GM12878 (cell line): Measurements from ENCODE around the gene CREBBP. TPM values are rescaled to one million over a fixed set of nuclear protein-coding genes. Genes with fewer than 3 reads are reported as not detected.

Source experiments
- ATAC-seq: fragments of 200-7000 bp; cut with Tn5 transposase; 3 replicates; pipeline ENCODE4 v1.9.1; 2020; ENCODE audit warnings: mild to moderate bottlenecking, moderate library complexity
- BruUV-seq: library from RNA; stranded (reverse); fragments of 400-500 nt; replicated peaks from 2 replicates; lab custom pipeline; 2021; lab: Mats Ljungman, UMichigan
- CTCF ChIA-PET: fragments of 300-600 bp; sonication (Branson Sonifier 250); formaldehyde crosslinking; extraction: SDS; loops from one replicate; lab custom pipeline; 2021; ENCODE audit warnings: inconsistent platforms; lab: Yijun Ruan, JAX
- POLR2A ChIA-PET: fragments of 350-600 bp; formaldehyde crosslinking; extraction: SDS; loops from one replicate; lab custom pipeline; 2021; ENCODE audit warnings: inconsistent platforms; lab: Charles Lee
- RAD21 ChIA-PET: fragments of 300-600 bp; sonication (Branson Sonifier 250); formaldehyde crosslinking; loops from one replicate; lab custom pipeline; 2023; ENCODE audit warnings: antibody characterized with exemption; ENCODE audit not compliant: unreplicated experiment; lab: Charles Lee
- SMC1A ChIA-PET: fragments of 300-600 bp; sonication (Branson Sonifier 250); formaldehyde crosslinking; loops from one replicate; lab custom pipeline; 2023; ENCODE audit not compliant: unreplicated experiment, uncharacterized antibody; lab: Charles Lee
- DNase-seq: peaks from one replicate; pipeline ENCODE4 v3.0.0-alpha.2; 2011; ENCODE audit warnings: low read depth, low spot score
- FAIRE-seq: peaks from 3 replicates; lab custom pipeline; 2011; peaks lifted over from hg19 to GRCh38; lab: Jason Lieb, UNC
- H2AFZ ChIP-seq: 2 replicates; pipeline ENCODE4 v1.6.0; 2011; ENCODE audit warnings: low read depth, low read length, control low read depth; ENCODE audit not compliant: control insufficient read depth
- H3K27ac ChIP-seq: 2 replicates; pipeline ENCODE4 v1.5.1; 2011; ENCODE audit warnings: control low read depth; ENCODE audit not compliant: control insufficient read depth, insufficient read depth
- H3K27me3 ChIP-seq, 2 experiments: replicated peaks in 1 of 2; 2 replicates each; pipeline versions ENCODE4 v1.6.0 to v1.6.1; 2011; ENCODE audit warnings: low read length in 1 of 2; ENCODE audit not compliant: control insufficient read depth in 2 of 2, insufficient read depth in 2 of 2
- H3K36me3 ChIP-seq, 2 experiments: 2 replicates each; pipeline ENCODE4 v1.5.1; 2011; ENCODE audit warnings: low read length in 1 of 2; ENCODE audit not compliant: control insufficient read depth in 2 of 2, insufficient read depth in 2 of 2
- H3K4me1 ChIP-seq: 2 replicates; pipeline ENCODE4 v1.6.1; 2011; ENCODE audit warnings: mild to moderate bottlenecking, low read length, moderate library complexity, mixed read lengths; ENCODE audit not compliant: control insufficient read depth, insufficient read depth
- H3K4me2 ChIP-seq: 2 replicates; pipeline ENCODE4 v1.6.0; 2011; ENCODE audit warnings: control low read depth; ENCODE audit not compliant: control insufficient read depth, insufficient read depth
- H3K4me3 ChIP-seq: fragments of 200-600 bp; sonication (generic); 2 replicates; pipeline ENCODE4 v1.5.1; 2016
- H3K79me2 ChIP-seq: 2 replicates; pipeline ENCODE4 v1.6.0; 2011; ENCODE audit warnings: low read length; ENCODE audit not compliant: control insufficient read depth, insufficient read depth
- H3K9ac ChIP-seq: 2 replicates; pipeline ENCODE4 v1.8.0; 2011; ENCODE audit warnings: low read length, control low read depth, mixed read lengths; ENCODE audit not compliant: control insufficient read depth, insufficient read depth
- H3K9me3 ChIP-seq: replicated peaks from 3 replicates; pipeline ENCODE4 v1.5.1; 2011; ENCODE audit warnings: mild to moderate bottlenecking, low read length; ENCODE audit not compliant: control insufficient read depth, insufficient read depth
- H4K20me1 ChIP-seq: 2 replicates; pipeline ENCODE4 v1.6.0; 2011; ENCODE audit not compliant: control insufficient read depth, insufficient read depth
- CEBPB ChIP-seq, 2 experiments: fragments of 150-350 bp in 1 of 2; IDR thresholded peaks; 2 replicates each; pipeline ENCODE4 v1.6.1; 2012 to 2014; ENCODE audit warnings: low read depth in 2 of 2, low read length in 2 of 2, borderline replicate concordance in 1 of 2, inconsistent platforms in 1 of 2
- CHD4 ChIP-seq: fragments of 200-600 bp; sonication (generic); IDR thresholded peaks from 2 replicates; pipeline ENCODE4 v1.6.1; 2016; ENCODE audit warnings: mild to moderate bottlenecking
- ESRRA ChIP-seq: IDR thresholded peaks from 2 replicates; pipeline ENCODE4 v1.6.1; 2012; ENCODE audit warnings: mild to moderate bottlenecking, low read length, improper control_type of control experiment
- GATAD2B ChIP-seq: fragments of 450-650 bp; conservative IDR thresholded peaks from 2 replicates; pipeline ENCODE4 v1.6.1; 2017; ENCODE audit warnings: low read depth, mild to moderate bottlenecking, moderate library complexity
- HDAC6 ChIP-seq: fragments of 200-600 bp; sonication (generic); IDR thresholded peaks from one replicate; pipeline ENCODE4 v1.8.0; 2017; ENCODE audit warnings: antibody characterized with exemption; ENCODE audit not compliant: unreplicated experiment
- KLF5 ChIP-seq: fragments of 450-650 bp; IDR thresholded peaks from 2 replicates; pipeline ENCODE4 v1.6.1; 2014; ENCODE audit warnings: mild to moderate bottlenecking; ENCODE audit not compliant: partially characterized antibody
- ZSCAN29 ChIP-seq: fragments of 450-650 bp; IDR thresholded peaks from 2 replicates; pipeline ENCODE4 v1.6.1; 2017; ENCODE audit warnings: mild to moderate bottlenecking, moderate library complexity
- WGBS: methylation state at CpG from one replicate; pipeline ENCODE4 v1.1.6; 2016; ENCODE audit warnings: low lambda C conversion rate; ENCODE audit not compliant: insufficient replicate concordance, insufficient coverage; ENCODE audit errors: missing lambda C conversion rate; 5-methylcytosine and 5-hydroxymethylcytosine counted together
- in situ Hi-C: fragments of 300-500 bp; cut with MboI; formaldehyde crosslinking; loops from 9 replicates; pipeline ENCODE4 v1.14.3; 2018; ENCODE audit warnings: mixed read lengths
- intact Hi-C: fragments of 100-400 bp; cut with micrococcal nuclease; formaldehyde crosslinking; loops from one replicate; pipeline ENCODE4 v1.14.2; 2022; ENCODE audit not compliant: unreplicated experiment
- polyA plus RNA-seq, 11 experiments: library from polyadenylated mRNA; depleted of rRNA in 4 of 11; unstranded in 6 of 11; stranded (reverse) in 5 of 11; fragments of >200 nt; fragmentation: Nextera tagmentation in 4 of 11; fragmentation: Illumina TruSeq in 1 of 11; extraction: Ambion mirVana in 4 of 11; extraction: Trizol in 1 of 11; gene quantifications; 1 replicate in 1 of 11; 2 replicates in 10 of 11; pipeline versions ENCODE4 v1.2.1 to v1.2.3, GENCODE V29; 2011 to 2016; ENCODE audit warnings: inconsistent platforms in 2 of 11, missing spikeins in 2 of 11, low read depth in 1 of 11
- total RNA-seq, 4 experiments: library from RNA; depleted of rRNA in 3 of 4; stranded (reverse); fragments of >200 nt in 3 of 4; fragmentation: Illumina TruSeq in 1 of 4; extraction: Trizol in 1 of 4; gene quantifications; 2 replicates each; pipeline versions ENCODE4 v1.2.1 to v1.2.3, GENCODE V29; 2013 to 2021
- TF ChIP-seq, protein P1 (sequence below): IDR thresholded peaks from 2 replicates; pipeline ENCODE4 v1.6.1; 2011; ENCODE audit warnings: mild to moderate bottlenecking, low read depth, low read length, moderate library complexity; ENCODE audit not compliant: insufficient replicate concordance
- TF ChIP-seq, protein P2 (sequence below): fragments of 450-650 bp; conservative IDR thresholded peaks from 2 replicates; pipeline ENCODE4 v1.6.1; 2017; ENCODE audit warnings: mild to moderate bottlenecking, moderate library complexity
- TF ChIP-seq, protein P3 (sequence below): IDR thresholded peaks from 2 replicates; pipeline ENCODE4 v1.6.1; 2012; ENCODE audit warnings: mild to moderate bottlenecking, low read depth, low read length
- TF ChIP-seq, protein P4 (sequence below): fragments of 450-650 bp; IDR thresholded peaks from 2 replicates; pipeline ENCODE4 v1.6.1; 2018; ENCODE audit warnings: borderline replicate concordance, mild to moderate bottlenecking; ENCODE audit not compliant: partially characterized antibody
- TF ChIP-seq, protein P5 (sequence below): fragments of 450-650 bp; IDR thresholded peaks from 2 replicates; pipeline ENCODE4 v1.6.1; 2016; ENCODE audit warnings: mild to moderate bottlenecking

Gene CREBBP
- total and polyA plus RNA-seq, 10 of the 15 experiments (the other 5 are each of a cell fraction or from before 2014, with no cell fraction given) = 3.4 to 32.7 (median 7.9) TPM

DNA sequence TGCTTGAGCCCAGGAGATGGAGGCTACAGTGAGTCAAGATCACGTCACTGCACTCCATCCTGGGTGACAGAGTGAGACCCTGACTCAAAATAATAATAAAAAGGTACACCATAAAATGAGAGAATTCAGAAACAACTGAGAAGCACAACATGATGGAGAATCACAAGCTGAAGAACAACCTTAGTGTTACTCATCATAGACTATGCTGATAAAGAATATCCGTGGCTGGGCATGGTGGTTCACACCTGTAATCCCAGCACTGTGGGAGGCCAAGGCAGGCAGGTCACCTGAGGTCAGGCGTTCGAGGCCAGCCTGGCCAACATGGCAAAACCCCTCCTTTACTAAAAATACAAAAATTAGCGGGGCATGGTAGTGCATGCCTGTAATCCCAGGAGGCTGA lies 16.0 kb downstream of the CREBBP start:
- Histone ChIP-seq H3K36me3 (no peaks in the 10 kb centered on the region; a peak in 1 of 4 replicates), H3K4me1 (peaks cover 30% of the 10 kb centered on the region), H2AFZ (no peak overlapping the region), H3K9ac (no peak overlapping the region), H3K27ac (no peak overlapping the region), H3K79me2 (peaks cover 90% of the 10 kb centered on the region), H4K20me1 (peaks cover 8% of the 10 kb centered on the region), H3K27me3 (no peaks in the 10 kb centered on the region), H3K9me3 (no peaks in the 10 kb centered on the region), H3K4me3 (no peak overlapping the region), H3K4me2 (no peak overlapping the region)
- DNase-seq (no peak), ATAC-seq (no peak), FAIRE-seq (no peak)
- SMC1A ChIA-PET = interaction anchor here (1.2 to 13.4 kb wide), 2 partner anchors 12 to 83 kb away, joined by 3 to 160 read pairs; no protein-coding TSS in a partner anchor
- POLR2A ChIA-PET = interaction anchor here (0.6 kb wide), 1 partner anchor 12 kb away, joined by 4 read pairs; no protein-coding TSS in a partner anchor
- CTCF ChIA-PET = interaction anchor here (6.2 kb wide), 1 partner anchor 12 kb away, joined by 35 read pairs; no protein-coding TSS in a partner anchor
- RAD21 ChIA-PET = no interaction called here
- WGBS = 84% methylated on average over 5 of the region's 5 CpGs
- BruUV-seq = no TSS peak
- intact Hi-C loops (loop anchor here (5.0 kb wide), 1 partner anchor 77 kb away; no protein-coding TSS in a partner anchor), in situ Hi-C loops (no loop called here)
- no peak for TF ChIP-seq ZSCAN29
- no peak for TF ChIP-seq GATAD2B
- TF ChIP-seq, protein P1, sequence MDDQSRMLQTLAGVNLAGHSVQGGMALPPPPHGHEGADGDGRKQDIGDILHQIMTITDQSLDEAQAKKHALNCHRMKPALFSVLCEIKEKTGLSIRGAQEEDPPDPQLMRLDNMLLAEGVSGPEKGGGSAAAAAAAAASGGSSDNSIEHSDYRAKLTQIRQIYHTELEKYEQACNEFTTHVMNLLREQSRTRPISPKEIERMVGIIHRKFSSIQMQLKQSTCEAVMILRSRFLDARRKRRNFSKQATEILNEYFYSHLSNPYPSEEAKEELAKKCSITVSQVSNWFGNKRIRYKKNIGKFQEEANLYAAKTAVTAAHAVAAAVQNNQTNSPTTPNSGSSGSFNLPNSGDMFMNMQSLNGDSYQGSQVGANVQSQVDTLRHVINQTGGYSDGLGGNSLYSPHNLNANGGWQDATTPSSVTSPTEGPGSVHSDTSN = no peak
- no peak for TF ChIP-seq KLF5
- TF ChIP-seq CEBPB (IDR thresholded peaks at IDR 0.05; ENCODE audit: borderline replicate concordance in 1 of 2, low read depth in 2 of 2, low read length in 2 of 2) = no peak
- no peak for TF ChIP-seq HDAC6
- TF ChIP-seq, protein P2, sequence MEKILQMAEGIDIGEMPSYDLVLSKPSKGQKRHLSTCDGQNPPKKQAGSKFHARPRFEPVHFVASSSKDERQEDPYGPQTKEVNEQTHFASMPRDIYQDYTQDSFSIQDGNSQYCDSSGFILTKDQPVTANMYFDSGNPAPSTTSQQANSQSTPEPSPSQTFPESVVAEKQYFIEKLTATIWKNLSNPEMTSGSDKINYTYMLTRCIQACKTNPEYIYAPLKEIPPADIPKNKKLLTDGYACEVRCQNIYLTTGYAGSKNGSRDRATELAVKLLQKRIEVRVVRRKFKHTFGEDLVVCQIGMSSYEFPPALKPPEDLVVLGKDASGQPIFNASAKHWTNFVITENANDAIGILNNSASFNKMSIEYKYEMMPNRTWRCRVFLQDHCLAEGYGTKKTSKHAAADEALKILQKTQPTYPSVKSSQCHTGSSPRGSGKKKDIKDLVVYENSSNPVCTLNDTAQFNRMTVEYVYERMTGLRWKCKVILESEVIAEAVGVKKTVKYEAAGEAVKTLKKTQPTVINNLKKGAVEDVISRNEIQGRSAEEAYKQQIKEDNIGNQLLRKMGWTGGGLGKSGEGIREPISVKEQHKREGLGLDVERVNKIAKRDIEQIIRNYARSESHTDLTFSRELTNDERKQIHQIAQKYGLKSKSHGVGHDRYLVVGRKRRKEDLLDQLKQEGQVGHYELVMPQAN = no peak
- no peak for TF ChIP-seq ESRRA
- TF ChIP-seq, protein P3, sequence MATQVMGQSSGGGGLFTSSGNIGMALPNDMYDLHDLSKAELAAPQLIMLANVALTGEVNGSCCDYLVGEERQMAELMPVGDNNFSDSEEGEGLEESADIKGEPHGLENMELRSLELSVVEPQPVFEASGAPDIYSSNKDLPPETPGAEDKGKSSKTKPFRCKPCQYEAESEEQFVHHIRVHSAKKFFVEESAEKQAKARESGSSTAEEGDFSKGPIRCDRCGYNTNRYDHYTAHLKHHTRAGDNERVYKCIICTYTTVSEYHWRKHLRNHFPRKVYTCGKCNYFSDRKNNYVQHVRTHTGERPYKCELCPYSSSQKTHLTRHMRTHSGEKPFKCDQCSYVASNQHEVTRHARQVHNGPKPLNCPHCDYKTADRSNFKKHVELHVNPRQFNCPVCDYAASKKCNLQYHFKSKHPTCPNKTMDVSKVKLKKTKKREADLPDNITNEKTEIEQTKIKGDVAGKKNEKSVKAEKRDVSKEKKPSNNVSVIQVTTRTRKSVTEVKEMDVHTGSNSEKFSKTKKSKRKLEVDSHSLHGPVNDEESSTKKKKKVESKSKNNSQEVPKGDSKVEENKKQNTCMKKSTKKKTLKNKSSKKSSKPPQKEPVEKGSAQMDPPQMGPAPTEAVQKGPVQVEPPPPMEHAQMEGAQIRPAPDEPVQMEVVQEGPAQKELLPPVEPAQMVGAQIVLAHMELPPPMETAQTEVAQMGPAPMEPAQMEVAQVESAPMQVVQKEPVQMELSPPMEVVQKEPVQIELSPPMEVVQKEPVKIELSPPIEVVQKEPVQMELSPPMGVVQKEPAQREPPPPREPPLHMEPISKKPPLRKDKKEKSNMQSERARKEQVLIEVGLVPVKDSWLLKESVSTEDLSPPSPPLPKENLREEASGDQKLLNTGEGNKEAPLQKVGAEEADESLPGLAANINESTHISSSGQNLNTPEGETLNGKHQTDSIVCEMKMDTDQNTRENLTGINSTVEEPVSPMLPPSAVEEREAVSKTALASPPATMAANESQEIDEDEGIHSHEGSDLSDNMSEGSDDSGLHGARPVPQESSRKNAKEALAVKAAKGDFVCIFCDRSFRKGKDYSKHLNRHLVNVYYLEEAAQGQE = no peak
- TF ChIP-seq, protein P4, sequence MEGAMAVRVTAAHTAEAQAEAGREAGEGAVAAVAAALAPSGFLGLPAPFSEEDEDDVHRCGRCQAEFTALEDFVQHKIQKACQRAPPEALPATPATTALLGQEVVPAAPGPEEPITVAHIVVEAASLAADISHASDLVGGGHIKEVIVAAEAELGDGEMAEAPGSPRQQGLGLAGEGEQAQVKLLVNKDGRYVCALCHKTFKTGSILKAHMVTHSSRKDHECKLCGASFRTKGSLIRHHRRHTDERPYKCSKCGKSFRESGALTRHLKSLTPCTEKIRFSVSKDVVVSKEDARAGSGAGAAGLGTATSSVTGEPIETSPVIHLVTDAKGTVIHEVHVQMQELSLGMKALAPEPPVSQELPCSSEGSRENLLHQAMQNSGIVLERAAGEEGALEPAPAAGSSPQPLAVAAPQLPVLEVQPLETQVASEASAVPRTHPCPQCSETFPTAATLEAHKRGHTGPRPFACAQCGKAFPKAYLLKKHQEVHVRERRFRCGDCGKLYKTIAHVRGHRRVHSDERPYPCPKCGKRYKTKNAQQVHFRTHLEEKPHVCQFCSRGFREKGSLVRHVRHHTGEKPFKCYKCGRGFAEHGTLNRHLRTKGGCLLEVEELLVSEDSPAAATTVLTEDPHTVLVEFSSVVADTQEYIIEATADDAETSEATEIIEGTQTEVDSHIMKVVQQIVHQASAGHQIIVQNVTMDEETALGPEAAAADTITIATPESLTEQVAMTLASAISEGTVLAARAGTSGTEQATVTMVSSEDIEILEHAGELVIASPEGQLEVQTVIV = no peak
- TF ChIP-seq CHD4 = no peak
- TF ChIP-seq, protein P5, sequence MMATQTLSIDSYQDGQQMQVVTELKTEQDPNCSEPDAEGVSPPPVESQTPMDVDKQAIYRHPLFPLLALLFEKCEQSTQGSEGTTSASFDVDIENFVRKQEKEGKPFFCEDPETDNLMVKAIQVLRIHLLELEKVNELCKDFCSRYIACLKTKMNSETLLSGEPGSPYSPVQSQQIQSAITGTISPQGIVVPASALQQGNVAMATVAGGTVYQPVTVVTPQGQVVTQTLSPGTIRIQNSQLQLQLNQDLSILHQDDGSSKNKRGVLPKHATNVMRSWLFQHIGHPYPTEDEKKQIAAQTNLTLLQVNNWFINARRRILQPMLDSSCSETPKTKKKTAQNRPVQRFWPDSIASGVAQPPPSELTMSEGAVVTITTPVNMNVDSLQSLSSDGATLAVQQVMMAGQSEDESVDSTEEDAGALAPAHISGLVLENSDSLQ = no peak
